Stimulated activated CD4-positive, alpha-beta T cell treated with anti-CD3 and anti-CD28 coated beads, TNF-alpha, amount 100 ng/mL, for 24 hours (primary cell): ENCODE results near the gene SLC6A9.
A peak's percentile ranks its signal among the peaks of the same experiment; 100 is the strongest.

Experiments used
- DNase-seq, 3 experiments: peaks; one replicate each; pipeline ENCODE4 v3.0.0-alpha.2; 2020; ENCODE audit warnings: low read depth in 3 of 3

Gene SLC6A9

DNA sequence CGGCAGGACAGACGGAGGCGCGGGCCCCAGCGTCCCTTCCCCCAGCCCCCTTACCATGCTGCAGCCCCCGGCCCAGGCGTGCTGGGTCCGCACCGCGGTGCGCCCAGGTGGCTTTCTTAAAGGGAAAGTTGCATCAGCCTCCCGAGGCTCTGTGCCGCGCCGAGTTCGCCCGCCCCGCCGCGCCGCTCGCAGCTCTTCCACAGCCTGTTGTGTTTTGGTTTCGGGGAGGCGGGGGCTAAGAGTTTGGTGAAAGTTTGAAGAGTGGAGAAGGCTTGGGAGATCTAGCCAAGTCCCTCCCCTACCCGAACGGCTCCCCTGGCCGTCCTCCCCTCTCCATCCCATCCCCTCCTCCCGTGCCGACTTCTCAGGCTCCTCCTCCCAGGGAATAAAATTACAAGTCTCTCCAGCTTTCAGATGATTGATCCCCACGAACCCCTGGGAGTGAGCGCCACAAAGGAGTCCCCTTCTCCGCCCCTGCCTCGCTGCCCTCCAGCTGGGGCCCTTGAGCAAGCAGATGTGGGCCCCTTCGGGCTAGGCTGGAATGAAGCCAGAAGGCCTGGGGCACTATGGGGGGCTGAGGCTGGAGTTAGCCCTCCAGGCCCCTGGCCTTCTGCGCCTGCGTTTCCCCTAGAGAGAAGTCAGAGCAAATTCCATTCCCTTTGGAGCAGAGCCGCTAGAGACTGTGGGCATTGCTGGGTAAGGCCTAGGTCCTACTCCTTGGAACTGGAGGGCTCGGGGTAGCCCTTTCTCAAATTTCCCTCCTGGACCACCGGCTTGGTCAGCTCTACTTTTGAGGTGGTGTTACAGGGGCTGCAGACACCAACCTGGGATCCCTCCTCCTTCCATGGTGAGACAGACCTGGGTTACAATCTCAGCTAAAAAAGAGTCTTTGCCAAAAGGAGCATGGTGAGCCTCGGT lies at the start of gene SLC6A9:
Gene SLC6A9, minus strand, starts transcription at position 211 of the 918 bp plus-strand sequence. CDS start 7,185 bp downstream, outside the sequence.
- DNase-seq, result peak; percentile 22 to 53 (median 32)

DNA sequence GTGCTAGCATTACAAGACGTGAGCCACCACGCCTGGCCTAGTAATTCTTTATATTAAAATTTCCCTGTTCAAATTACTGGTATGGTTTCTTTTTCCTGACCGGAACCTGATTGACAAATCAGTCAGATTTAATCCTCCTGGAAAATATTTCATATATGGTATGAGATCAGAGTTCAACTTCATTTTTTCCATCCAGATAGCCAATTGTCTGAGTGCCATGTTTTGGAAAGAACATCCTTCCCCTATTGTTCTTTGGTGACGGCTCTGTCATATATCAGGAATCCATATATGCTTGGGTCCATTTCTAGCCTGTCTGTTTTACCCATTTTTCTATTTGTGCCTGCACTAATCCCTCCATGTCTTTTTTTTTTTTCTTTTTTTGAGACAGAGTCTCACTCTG lies 48.3 kb upstream of the SLC6A9 start:
- DNase-seq, result no peak

DNA sequence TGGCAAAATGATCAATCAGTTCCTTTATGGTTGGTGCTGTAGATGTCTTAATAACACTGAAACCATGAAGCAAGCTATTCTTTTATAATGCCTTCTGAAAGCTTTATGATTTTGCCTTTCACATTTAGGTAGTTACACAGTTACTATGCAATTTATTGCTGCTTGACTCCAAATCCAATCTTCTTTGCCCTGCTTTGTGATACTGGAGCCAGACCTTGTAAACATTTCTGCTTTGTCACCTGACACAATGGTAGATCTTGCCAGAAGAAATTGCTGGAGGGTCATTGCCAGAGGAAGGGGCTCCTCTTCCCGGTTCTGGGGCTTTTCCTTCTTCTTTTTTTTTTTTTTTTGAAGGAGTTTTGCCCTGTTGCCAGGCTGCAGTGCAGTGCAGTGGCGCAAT lies 46.8 kb upstream of the SLC6A9 start:
- no peak for DNase-seq

DNA sequence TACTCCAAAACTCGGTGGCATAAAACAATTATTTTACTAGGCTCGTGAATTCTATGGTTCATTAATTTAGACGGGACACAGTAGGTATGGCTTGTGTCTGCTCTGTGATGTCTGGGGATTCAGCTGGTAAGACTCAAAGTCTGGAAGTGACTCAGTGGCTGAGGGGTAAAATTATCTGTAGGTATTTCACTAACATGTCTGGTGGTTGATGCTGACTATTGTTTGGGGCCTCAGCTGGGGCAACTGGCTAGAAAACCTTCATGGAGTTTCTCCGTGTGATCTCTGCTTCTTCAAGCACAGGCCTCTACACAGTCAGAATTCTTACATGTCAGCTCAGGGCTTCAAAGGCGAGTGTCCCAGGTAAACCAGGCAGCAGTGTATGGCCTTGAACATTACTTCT lies 46.2 kb upstream of the SLC6A9 start:
- DNase-seq, result no peak

DNA sequence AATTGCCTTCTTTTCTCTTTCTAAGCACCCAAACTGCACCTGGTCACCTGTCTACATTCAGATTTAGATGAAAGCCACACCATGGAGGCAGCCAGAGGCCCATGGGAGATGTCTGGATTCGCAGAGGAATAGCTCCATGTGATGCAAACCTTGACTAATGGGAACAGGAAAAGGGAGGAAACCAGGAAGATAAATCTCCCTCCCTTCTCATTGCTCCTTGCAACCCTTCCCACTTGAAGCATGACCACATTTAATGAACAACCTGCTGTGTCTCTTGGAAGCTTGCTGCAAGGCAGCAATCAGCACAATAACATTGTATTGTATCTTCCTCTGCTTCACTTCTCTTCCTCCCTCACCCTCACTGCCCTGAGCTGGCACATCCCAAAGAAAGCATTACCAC lies 44.8 kb upstream of the SLC6A9 start:
- DNase-seq, result no peak

DNA sequence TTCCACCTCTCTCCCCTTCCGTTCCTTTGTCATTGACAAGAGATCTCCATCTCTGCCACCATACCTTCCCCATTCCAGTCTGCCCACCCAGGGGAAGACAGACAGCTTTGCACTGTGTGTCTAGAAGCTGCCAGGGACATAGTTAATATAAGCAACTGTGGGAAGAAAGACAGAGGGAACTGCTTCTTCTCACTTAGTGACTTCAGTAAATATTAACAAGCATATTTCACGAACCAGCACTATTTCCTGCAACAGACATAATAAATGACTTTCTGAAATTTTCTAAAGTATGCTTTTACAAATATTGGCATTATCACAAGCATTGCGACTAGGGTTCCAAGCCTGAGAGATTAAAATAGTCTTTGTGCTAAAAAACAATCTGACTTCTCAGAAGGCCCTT lies 43.2 kb upstream of the SLC6A9 start:
- DNase-seq, result no peak

DNA sequence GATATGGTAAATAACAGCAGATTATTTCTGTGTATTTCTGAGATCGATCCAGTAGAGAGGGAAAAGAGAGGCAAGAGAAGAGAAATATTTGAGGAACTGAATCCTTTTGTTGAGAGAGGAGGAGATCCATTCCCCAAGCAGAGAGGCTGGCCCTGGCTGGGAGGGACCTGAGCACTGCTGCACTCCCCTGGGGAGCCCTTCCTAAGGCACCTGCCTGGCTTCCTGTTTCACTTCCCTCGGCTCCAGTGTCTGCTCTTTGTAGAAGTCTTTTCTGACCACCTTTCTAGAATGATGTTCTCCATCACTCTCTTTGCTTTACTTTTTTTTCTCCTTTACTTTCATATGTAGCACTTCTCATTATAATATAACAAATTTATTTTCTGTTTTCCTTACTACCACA lies 42.3 kb upstream of the SLC6A9 start:
- no peak for DNase-seq

DNA sequence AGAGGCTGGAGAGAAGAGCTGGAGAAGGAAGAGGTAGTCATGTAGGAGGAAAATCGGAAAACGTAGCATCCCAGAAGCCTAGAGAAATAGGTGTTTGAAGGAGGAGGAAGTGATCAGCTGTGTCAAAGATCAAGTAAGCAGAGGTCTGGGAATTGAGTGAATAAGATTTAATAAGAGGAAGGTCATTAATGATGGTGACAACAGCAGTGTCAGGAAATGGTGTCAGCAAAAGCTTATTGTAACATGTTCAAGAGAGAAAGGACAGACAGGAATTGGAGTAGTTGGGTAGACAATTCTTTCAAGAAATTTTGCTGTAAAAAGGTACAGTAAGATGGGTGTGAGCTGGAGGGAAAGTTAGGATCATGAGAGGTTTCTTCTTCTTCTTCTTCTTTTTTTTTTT lies 41.6 kb upstream of the SLC6A9 start:
- no peak for DNase-seq

DNA sequence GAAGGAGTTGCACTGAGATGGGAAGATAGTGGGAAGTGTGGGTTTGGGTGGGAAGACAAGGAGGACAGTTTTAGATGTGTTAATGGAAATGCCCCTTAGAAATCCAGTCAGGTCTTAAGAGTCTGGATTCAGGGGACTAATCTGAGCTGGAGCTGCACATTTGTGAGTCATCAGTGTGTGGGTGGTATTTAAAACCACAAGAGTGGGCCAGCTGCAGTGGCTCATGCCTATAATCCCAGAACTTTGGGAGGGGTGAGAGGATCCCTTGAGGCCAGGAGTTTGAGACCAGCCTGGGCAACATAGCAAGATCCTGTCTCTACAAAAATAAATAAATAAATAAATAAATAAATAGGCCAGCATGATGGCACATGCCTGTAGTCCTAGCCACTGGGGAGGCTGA lies 40.9 kb upstream of the SLC6A9 start:
- DNase-seq, result no peak

DNA sequence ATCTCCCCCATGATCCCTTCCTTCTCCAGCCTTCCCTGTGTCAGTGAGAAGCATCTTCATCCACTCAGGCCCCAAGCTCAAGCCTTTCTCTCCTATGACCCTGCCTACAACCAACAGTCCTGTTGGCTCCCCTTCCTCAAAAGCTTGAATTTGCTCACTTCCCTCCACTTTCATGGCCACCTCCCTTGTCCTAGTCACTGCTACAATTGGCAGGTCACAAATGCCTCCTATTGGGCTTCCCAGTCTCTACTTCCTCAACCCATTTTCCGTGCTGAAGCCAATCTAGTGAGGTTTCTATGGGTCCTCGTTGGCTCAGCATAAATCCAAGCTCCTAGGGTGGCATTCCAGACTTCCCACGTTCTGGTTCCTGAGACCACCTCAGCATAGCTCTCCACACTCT lies 40.2 kb upstream of the SLC6A9 start:
- DNase-seq, result no peak

DNA sequence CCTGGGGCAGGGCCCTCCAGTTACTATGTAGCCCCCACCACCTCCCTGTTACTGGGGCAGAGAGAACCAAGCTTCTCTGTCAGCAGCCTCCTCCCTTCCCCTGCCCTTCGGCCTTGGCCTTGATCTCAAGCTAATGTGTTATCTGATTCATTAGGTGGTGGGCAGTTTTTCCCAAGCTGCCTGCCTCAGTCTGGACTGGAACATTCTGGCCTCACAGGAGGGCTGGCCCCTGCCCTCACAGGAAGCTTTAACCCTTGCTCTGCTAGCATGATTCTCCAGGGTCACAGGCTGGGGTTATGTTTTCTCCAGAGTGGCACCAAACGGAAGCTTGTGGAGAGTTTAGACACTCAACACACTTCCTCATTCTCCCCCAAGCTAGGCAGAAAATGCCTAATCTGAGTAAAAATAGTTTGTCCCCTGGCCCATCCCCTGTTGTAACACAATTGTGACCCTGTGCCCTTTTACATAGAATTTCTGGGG lies 37.2 kb upstream of the SLC6A9 start:
- no peak for DNase-seq

DNA sequence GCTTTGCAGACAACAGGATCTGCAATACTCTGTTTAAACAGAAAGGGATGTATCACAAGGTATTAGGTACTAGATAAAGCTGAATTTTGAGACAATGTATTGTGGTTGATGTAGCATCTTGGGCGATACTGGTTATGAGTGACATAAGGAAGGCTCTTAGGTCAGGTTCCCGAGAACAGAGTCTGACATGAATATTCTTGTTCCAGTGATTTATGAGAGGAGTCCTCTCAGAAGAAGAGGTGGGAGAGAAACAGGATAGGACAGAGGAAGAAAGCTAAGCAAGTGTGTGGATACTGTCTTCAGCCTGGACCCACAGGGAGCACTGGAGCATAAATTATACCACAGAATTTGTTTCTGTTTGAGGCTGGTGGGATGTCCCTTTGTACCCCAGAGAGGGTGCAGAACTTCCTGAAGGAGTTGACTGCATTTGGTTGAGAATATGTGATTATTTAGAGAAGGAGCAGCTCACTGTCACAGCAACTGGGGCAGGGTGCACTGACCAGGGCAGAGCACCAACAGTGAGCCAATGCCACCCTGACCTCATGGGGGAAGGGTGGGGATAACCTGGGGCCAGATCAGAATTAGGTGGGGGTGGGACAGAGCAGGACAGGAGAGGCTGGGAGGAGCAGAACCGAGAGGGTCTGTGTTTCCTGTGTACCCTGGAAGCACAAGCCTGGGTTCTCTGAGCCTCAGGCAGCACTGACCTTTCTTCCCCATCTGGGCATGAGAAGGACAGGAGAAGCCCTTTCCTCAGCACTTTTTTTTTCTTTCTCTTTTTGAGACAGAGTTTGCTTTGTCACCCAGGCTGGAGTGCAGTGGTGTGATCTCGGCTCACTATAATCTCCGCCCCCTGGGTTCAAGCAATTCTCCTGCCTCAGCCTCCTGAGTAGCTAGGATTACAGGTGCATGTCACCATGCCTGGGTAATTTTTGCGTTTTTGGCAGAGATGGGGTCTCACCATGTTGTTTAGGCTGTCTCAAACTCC lies 36.3 kb upstream of the SLC6A9 start:
- no peak for DNase-seq

DNA sequence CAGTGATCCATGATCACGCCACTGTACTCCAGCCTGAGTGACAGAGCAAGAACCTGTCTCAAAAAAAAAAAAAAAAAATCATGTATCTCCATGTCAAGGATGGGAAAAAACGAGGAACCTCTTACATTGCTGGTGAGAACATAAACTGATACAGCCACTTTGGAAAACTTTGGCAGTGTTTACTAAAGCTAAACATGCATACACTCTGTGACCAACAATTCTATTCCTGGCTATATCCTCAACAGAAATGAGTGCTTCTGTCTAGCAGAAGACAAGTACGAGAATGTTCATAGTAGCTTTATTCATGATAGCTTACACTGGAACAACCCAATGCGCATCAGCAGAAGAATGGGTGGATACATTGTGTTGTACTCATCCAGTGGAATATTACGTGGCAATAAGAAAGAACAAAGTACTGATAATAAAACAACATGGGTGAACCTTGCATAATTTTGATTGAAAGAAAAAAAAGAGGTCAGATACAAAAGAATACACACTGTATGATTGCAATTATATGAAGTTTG lies 31.5 kb upstream of the SLC6A9 start:
- no peak for DNase-seq

DNA sequence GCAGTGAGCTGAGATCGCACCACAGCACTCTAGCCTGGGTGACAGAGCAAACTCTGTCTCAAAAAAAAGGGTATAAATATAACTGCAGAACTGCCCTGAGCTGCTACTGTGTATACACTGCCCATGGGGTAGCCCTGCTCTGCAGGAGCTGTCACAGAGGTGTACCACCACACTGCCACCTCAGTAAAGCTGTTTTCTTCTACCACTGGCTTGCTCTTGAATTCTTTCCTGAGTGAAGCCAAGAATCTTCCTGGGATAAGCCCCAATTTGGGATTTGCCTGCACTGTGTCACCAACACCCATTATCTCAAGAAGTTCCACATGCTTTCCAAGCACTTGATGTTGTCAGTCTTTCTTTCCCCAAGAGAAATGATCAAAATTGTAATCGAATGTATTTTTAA lies 30.6 kb upstream of the SLC6A9 start:
- no peak for DNase-seq

DNA sequence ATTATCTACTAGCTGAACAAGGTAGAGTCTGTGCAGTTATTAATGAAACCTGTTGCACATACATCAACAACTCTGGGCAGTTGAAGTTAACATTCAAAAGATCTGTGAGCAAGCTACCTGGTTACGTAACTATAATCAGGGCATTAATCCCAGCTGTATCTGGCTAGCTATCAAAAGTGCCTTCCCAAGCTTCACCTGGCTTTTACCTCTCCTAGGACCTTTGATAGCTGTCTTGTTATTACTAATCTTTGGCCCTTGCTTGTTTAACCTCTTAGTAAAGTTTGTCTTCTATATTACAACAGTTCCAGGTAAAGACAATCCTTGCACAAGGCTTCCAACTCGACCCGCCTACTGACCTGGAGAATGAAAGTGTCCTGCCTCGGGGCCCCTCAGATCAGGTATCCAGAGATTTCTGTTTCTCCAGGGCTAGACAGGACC lies 29.6 kb upstream of the SLC6A9 start:
- DNase-seq, result no peak

DNA sequence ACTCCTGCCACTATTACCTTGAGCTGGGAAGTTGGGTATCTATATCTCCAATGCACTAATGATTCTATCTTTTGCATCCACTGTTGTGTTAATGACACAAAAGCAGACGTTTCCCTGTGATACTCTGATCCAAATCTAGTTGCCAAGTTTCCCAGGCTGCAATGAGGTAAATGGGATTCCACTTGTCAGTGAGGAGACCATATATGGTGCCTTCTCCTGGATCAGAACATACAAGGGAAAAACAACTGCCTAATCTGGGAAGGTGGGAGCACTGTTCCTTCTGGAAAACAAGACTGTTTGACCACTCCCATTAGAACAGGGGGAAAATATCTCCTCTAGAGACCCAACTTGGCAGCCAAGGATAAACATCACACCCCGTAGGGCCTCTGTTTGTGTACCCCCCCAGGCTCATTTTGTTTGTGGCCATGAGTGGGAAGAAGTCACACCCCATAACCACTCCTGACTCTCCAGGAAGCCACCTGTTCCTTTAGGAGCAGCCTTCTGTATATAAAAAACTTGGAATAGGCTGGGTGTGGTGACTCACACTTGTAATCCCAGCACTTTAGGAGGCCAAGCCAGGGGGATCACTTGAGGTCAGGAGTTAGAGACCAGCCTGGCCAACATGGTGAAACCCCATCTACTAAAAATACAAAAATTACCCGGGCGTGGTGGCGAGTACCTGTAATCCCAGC lies 28.5 kb upstream of the SLC6A9 start:
- DNase-seq, result no peak

DNA sequence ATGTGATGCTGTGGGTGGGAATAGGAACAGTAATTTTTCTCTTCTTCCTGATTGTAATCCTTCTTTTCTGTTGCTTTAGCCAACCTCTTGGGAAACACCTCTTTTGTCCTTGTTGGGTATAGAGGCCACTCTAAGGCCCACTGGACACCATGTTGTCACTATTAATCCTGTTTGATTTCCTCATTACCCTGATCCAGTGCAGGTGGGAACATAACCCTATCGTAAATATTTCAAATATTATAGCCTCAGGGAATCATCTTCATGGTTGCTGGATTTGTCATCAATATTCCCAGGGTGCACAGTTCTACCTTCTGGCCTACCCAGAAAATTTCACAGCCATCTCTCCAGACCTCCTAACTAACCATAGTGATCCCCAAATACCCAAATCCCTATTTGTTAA lies 27.9 kb upstream of the SLC6A9 start:
- no peak for DNase-seq

DNA sequence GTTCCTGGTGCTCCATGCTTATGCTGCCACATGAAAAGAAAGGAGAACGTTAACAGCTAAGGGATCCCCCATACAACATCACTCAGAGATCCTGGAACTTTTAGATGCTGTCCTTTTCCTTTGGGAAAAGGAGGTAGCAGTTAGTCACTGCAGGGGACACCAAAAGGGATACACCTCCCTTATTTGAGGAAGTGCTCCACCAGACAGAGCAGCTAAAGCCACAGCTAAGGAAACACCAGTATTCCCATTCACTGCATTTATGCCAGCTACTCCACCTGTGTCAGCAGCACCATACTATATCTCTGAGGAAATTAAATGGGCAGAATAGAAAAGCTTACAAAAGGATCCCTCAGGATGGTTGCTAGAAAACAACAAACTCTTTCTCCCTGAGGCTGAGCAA lies 26.0 kb upstream of the SLC6A9 start:
- no peak for DNase-seq

DNA sequence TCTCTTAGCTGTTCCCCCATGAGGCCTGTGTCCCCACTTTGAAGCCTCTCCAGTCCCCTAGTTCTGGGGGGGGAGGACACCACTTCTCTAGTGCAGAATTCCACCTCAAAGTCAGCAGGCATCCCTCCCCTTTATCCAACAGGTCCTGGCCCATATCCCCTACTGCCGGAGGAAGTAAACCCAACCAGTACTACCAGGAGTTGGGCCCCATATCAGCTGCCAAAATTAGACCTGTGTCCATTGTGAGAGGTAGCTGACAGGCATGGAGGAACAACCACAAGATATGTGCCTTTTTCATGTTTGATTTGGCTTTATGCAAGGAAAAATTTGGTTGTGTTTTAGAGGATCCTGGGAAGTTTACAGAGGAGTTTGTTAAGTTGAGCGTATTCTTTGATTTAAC lies 22.1 kb upstream of the SLC6A9 start:
- DNase-seq, result no peak

DNA sequence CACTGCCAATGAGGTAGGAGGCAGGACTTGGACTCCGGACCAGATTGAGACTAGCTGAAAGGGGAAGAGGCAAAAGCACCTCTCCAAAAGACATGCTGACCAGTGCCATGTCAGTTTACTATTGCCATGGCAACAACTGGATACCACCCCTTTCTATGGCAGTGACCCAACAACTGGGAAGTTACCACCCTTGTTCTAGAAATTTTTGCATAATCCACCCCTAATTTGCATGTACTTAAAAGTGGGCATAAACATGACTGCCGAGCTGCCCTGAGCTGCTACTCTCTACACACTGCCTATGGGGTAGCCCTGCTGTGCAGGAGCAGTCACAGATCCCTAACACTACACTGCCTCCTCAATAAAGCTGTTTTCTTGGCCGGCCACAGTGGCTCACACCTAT lies 19.0 kb upstream of the SLC6A9 start:
- no peak for DNase-seq

DNA sequence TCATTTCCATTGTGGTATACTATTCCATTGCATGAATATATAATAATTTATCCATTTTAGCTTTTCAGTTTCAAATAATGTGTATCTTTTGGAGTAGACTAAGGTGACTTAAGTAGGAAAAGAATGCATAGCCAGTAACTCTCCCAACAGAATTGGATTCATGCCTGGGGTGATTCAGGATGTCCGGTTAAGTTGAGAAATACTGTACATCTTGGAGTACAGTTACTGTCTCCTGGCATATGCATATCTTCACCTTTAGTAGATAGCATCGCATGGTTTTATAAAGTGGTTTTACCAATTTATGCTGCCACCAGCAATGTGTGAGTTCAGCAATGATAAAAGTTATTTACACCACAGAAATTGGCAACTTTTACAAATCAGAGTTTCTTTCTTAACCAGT lies 18.6 kb upstream of the SLC6A9 start:
- DNase-seq, result no peak
